ENCODE measurements around the gene DKKL1. TPM values are rescaled to one million over a fixed set of nuclear protein-coding genes. Genes with fewer than 3 reads are reported as not detected.
A peak's percentile ranks its signal among the peaks of the same experiment; 100 is the strongest.

Gene DKKL1
- total RNA-seq, 2 experiments from 2014 or later: 0.61 to 0.63 TPM

DNA sequence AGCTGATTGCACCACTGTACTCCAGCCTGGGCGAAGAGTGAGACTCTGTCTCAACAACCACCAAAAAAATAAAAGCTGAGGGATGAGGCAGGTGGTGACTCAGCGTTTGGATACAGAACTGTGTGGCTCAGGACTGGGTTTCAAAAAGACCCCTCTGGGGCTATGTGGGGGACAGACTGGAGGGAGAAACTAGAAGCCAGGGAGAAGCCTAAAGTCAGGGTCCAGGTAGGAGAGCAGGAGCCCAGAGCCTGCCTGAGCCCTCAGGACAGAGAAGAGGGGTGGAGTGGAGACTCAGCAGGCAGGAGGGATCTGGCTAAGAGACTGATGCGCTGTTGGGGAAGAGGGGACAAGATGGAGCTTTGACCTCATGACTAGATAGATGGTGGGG is 30.3 kb upstream of the DKKL1 start:
- no peaks in the 10 kb centered on the region for H4K20me1 ChIP-seq (ENCODE audit: insufficient read depth, low read length)
- TF ChIP-seq, protein P1, sequence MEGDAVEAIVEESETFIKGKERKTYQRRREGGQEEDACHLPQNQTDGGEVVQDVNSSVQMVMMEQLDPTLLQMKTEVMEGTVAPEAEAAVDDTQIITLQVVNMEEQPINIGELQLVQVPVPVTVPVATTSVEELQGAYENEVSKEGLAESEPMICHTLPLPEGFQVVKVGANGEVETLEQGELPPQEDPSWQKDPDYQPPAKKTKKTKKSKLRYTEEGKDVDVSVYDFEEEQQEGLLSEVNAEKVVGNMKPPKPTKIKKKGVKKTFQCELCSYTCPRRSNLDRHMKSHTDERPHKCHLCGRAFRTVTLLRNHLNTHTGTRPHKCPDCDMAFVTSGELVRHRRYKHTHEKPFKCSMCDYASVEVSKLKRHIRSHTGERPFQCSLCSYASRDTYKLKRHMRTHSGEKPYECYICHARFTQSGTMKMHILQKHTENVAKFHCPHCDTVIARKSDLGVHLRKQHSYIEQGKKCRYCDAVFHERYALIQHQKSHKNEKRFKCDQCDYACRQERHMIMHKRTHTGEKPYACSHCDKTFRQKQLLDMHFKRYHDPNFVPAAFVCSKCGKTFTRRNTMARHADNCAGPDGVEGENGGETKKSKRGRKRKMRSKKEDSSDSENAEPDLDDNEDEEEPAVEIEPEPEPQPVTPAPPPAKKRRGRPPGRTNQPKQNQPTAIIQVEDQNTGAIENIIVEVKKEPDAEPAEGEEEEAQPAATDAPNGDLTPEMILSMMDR (conservative IDR thresholded peaks at IDR 0.05; ENCODE audit: low read length): no peak
- no peak for TF ChIP-seq EZH2phosphoT487 (IDR thresholded peaks at IDR 0.05; ENCODE audit: borderline replicate concordance, low read depth, low read length)
- intact Hi-C loops (cut with micrococcal nuclease; ENCODE audit: unreplicated experiment): loop anchor here (10.0 kb wide), 1 partner anchor 111 kb away; the partner anchor contains the start of gene SLC17A7
- peak overlapping the region; percentile 98 for H3K27ac ChIP-seq (ENCODE audit: low read depth, low read length, poor library complexity, severe bottlenecking)
- no TSS peak for BruUV-seq (replicated peaks)
- no peaks in the 10 kb centered on the region for H3K9me3 ChIP-seq (ENCODE audit: low read length)
- no peaks in the 10 kb centered on the region for H3K9me2 ChIP-seq (ENCODE audit: insufficient read depth, low read length)
- H2AFZ ChIP-seq (ENCODE audit: low read length): no peak overlapping the region
- ChIA-PET POLR2A (interaction anchor here (0.6 to 1.2 kb wide), 2 partner anchors 65 to 161 kb away, joined by 3 to 4 read pairs; no protein-coding TSS in a partner anchor), CTCF (ENCODE audit: unreplicated experiment) (no interaction called here)
- H3K36me3 ChIP-seq (ENCODE audit: insufficient read depth, low read length): peaks cover 25% of the 10 kb centered on the region
- peak overlapping the region; percentile 60 for H3K4me3 ChIP-seq (ENCODE audit: low read depth, low read length, poor library complexity, severe bottlenecking)
- H3K4me1 ChIP-seq (ENCODE audit: insufficient read depth, low read length, poor library complexity, severe bottlenecking): peaks cover 80% of the 10 kb centered on the region
- DNase-seq (ENCODE audit: low spot score): no peak
- peaks cover 62% of the 10 kb centered on the region for H3K79me2 ChIP-seq (ENCODE audit: insufficient read depth, low read depth, low read length)
- peak overlapping the region; percentile 92 for H3K4me2 ChIP-seq (ENCODE audit: low read length)

GRCh38 chr19:49333811-49334288 is 29.8 kb upstream of the DKKL1 start:
- Histone ChIP-seq H2AFZ (ENCODE audit: low read length) (no peak overlapping the region), H3K4me3 (ENCODE audit: low read depth, low read length, poor library complexity, severe bottlenecking) (peak overlapping the region; percentile 76), H3K27ac (ENCODE audit: low read depth, low read length, poor library complexity, severe bottlenecking) (peak overlapping the region; percentile 98), H4K20me1 (ENCODE audit: insufficient read depth, low read length) (no peaks in the 10 kb centered on the region), H3K4me1 (ENCODE audit: insufficient read depth, low read length, poor library complexity, severe bottlenecking) (peaks cover 80% of the 10 kb centered on the region), H3K79me2 (ENCODE audit: insufficient read depth, low read depth, low read length) (peaks cover 62% of the 10 kb centered on the region), H3K9me2 (ENCODE audit: insufficient read depth, low read length) (no peaks in the 10 kb centered on the region), H3K9me3 (ENCODE audit: low read length) (no peaks in the 10 kb centered on the region), H3K4me2 (ENCODE audit: low read length) (peak overlapping the region; percentile 100), H3K36me3 (ENCODE audit: insufficient read depth, low read length) (peaks cover 27% of the 10 kb centered on the region)
- intact Hi-C loops (cut with micrococcal nuclease; ENCODE audit: unreplicated experiment): loop anchor here (10.0 kb wide), 1 partner anchor 111 kb away; the partner anchor contains the start of gene SLC17A7
- DNase-seq (ENCODE audit: low spot score): peak; percentile 98
- BruUV-seq (replicated peaks): no TSS peak
- CTCF ChIA-PET (ENCODE audit: unreplicated experiment): no interaction called here
- TF ChIP-seq, protein P1 (conservative IDR thresholded peaks at IDR 0.05; ENCODE audit: low read length): no peak
- TF ChIP-seq EZH2phosphoT487 (IDR thresholded peaks at IDR 0.05; ENCODE audit: borderline replicate concordance, low read depth, low read length): no peak
- POLR2A ChIA-PET: interaction anchor here (0.6 to 1.6 kb wide), 3 partner anchors 8 to 161 kb away, joined by 3 to 8 read pairs (median 4); no protein-coding TSS in a partner anchor
